GM10266 (cell line): ENCODE results near the gene PLEKHS1.

Experiments used
- DNase-seq: peaks from one replicate; pipeline ENCODE4 v3.0.0; 2012; ENCODE audit errors: extremely low spot score
- TF ChIP-seq, protein P1 (sequence below): IDR thresholded peaks from 2 replicates; pipeline ENCODE4 v1.5.1; 2012; ENCODE audit warnings: mild to moderate bottlenecking, low read depth; ENCODE audit not compliant: control insufficient read depth, insufficient read depth; ENCODE audit errors: missing control alignments

PLEKHS1 gene

DNA sequence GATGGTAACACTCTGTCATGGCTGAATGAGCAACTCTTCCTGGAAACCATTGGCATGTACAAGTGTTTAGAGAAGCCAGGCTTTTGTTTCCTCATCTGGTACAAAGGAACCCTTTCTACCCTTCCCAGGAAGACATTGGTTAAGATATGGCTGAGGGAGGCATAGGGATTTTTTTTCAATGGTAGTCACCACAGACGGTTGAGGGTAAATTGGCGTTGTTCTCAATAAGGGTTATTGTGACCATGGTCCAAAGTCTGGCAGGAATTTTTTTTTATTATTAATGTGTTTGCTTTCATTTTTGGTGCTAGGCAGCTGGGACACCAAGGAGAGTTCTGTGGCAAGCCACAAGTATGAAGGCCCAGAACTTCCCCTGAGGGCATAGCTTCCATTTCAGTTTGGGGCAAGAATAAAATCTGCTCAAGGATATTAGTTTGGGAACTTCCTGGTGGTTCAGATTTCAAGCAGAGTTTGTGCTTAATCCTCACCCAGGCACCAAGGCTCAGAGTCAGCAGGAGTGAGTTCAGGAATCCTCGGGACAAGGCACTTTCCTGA, at the start of gene PLEKHS1:
Gene PLEKHS1, plus strand, starts transcription at position 502 of the 552 bp plus-strand sequence. CDS start 3,596 bp downstream, outside the sequence.
- DNase-seq = no peak
- TF ChIP-seq, protein P1, sequence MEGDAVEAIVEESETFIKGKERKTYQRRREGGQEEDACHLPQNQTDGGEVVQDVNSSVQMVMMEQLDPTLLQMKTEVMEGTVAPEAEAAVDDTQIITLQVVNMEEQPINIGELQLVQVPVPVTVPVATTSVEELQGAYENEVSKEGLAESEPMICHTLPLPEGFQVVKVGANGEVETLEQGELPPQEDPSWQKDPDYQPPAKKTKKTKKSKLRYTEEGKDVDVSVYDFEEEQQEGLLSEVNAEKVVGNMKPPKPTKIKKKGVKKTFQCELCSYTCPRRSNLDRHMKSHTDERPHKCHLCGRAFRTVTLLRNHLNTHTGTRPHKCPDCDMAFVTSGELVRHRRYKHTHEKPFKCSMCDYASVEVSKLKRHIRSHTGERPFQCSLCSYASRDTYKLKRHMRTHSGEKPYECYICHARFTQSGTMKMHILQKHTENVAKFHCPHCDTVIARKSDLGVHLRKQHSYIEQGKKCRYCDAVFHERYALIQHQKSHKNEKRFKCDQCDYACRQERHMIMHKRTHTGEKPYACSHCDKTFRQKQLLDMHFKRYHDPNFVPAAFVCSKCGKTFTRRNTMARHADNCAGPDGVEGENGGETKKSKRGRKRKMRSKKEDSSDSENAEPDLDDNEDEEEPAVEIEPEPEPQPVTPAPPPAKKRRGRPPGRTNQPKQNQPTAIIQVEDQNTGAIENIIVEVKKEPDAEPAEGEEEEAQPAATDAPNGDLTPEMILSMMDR = no peak

DNA sequence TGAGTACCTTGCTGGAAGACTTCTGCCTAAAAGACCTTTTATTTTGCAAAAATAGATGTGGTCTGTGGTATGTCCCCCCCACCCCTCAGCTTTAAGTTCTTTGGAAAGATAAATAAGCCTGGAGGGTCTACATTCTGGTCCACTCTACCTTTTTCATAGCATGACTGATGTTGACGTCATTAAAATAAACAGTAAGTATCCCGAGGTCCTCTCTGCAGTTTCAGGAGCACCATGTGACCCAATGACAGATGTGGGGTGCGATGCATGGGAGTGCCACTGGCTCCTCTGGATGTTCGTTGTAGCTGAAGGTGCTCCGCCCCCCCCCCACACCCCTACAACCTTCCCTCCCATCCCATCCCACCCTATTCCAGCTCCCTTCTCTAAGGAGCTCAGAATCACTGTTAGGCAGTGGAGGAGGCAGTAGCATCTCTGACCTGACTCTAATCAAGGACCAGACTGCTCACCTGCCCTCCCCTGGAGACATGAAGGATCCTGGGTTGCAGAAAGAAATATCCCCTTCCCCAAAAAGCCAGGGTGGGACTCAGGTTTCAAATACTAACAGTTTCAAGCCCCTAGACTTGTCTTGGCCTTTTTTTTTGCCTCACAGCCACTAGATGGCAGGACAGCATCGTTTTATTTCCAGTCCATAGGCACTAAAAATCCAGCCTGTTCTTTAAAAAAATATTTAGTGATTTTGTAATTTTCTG, 46.7 kb upstream of the PLEKHS1 start:
- DNase-seq = no peak
- TF ChIP-seq, protein P1 = peak; percentile 72

DNA sequence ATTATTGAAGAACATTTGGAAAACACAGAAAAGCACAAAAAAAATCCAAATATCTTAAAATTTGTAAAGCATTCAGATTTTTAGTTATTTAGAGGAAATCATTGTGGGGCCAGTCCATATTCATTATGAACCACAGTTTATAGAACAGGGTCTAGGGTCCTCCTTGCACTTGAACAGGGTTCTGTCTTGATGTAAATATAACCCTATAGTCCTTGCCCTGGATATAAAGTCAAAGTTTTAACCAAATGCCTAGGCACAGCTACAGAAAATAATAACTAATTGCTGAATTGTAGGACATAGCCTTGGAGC, 46.2 kb upstream of the PLEKHS1 start:
- no peak for DNase-seq
- TF ChIP-seq, protein P1 = no peak

DNA sequence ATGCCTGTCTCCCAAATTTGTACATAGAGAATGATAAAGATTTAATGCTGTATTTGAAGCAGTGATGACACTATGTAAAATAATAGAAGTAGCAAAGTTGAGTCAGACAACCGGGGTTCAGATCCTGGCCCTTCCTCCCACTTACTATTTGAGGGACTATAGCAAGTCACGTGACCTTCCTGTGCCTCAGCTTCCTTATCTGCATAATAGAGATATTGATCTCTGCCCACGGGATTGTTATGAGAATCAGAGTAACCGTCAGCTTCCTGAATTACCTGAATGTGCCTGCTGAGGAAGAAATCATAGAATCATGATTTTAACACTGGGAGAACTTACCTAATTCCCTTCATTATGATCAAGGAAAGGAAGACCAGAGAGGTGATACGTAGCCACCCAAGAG, 44.9 kb upstream of the PLEKHS1 start:
- no peak for DNase-seq
- TF ChIP-seq, protein P1 = no peak

DNA sequence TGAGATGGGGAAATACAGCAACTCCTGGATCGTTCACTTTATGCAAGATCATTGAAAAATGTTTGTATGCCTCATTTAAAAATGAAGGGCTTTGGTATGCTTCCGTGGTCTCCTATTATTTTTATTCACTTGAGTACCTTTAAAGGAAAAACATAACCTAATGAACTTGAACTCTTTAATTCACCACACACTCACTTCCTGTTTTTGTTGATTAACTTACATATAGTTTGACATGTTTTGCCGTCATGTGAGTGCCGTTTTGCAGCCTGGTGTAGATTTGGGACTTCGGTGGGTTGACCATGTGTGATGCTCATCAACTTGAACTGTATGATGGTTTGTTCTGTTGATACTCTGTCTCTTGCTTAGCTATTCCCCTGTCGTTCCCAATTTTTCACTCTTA, 42.8 kb upstream of the PLEKHS1 start:
- TF ChIP-seq, protein P1 = no peak

DNA sequence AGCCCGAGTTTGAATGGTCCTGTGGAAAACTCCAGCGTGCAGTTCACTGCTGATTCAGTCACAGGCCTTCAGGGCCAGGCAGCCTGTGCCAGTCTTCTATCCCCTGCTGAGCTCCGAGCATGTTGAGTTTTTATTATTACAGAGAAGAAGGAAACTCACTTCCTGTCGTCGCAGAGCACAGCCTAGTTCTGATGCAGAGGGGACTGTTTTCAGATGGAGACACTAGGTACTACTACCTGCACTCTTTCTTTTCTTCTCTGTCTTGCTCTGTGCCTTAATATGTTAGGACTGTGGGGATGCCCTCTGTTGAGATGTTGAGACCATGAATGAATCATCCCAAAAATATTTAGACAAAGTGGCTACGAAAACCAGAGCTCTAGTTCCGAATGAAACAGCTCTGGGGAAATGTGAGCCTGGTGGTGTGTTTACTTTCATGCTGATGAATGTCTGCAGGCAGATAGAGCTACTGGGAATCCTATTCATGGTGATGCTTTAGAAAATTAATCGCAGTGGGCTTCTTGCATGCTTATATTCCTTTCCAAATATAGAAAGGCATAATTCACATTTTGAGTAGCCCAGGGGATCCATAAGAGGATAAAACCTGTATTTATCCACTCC, 42.2 kb upstream of the PLEKHS1 start:
- TF ChIP-seq, protein P1 = no peak
- no peak for DNase-seq

More for the DNA sequence above, 42.8 kb upstream of the PLEKHS1 start:
- no peak for DNase-seq

DNA sequence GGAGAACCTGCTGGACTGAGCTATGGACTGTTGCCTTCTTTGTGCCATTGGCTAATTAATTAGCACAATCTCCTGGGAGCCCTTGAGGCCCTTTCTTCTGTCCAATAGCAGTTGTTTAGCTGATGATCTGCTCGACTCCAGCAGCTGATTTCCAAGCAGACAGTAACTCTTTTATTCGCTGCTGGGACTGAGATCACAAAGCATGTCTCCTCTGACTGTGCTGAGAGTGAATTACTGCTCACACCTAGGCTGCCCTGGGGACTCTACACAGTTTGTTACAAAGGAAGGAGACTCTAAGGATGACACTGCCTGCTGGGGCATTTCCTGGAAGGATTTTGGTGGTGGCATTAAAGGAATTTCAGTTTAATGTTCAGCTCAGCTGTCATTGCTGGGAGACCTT, 40.3 kb upstream of the PLEKHS1 start:
- TF ChIP-seq, protein P1 = no peak
- no peak for DNase-seq
